BJ (cell line): ENCODE measurements around the gene PWP1. TPM values are rescaled to one million over a fixed set of nuclear protein-coding genes. Genes with fewer than 3 reads are reported as not detected.

Source experiments
- CTCF ChIA-PET: fragments of 350-600 bp; formaldehyde crosslinking; extraction: SDS; loops from one replicate; lab custom pipeline; 2021; ENCODE audit warnings: antibody characterized with exemption, inconsistent platforms; lab: Yijun Ruan, JAX
- POLR2A ChIA-PET: fragments of 300-600 bp; sonication (Branson Sonifier 250); formaldehyde crosslinking; extraction: SDS; loops from one replicate; lab custom pipeline; 2021; ENCODE audit warnings: antibody characterized with exemption; lab: Charles Lee
- DNase-seq: peaks from one replicate; pipeline ENCODE4 v3.0.0-alpha.2; 2011; ENCODE audit warnings: low read depth
- H3K27me3 ChIP-seq: 2 replicates; pipeline ENCODE4 v1.6.0; 2011; ENCODE audit warnings: low read length; ENCODE audit not compliant: control insufficient read depth, insufficient read depth
- H3K36me3 ChIP-seq: 2 replicates; pipeline ENCODE4 v1.5.1; 2011; ENCODE audit warnings: low read length; ENCODE audit not compliant: control insufficient read depth, insufficient read depth
- H3K4me3 ChIP-seq: 2 replicates; pipeline ENCODE4 v1.5.1; 2011; ENCODE audit warnings: low read depth, mild to moderate bottlenecking, control low read depth, low read length
- polyA plus RNA-seq: library from polyadenylated mRNA; depleted of rRNA; stranded (reverse); fragments of >200 nt; gene quantifications from 2 replicates; pipeline ENCODE4 v1.2.3, GENCODE V29; 2011
- TF ChIP-seq, protein P1 (sequence below): IDR thresholded peaks from 2 replicates; pipeline ENCODE4 v1.5.1; 2011; ENCODE audit warnings: low read depth, mild to moderate bottlenecking, control low read depth, inconsistent platforms, low read length, moderate library complexity; ENCODE audit not compliant: insufficient read depth

Gene PWP1
- polyA plus RNA-seq, 1 experiment = 53.4 TPM

DNA sequence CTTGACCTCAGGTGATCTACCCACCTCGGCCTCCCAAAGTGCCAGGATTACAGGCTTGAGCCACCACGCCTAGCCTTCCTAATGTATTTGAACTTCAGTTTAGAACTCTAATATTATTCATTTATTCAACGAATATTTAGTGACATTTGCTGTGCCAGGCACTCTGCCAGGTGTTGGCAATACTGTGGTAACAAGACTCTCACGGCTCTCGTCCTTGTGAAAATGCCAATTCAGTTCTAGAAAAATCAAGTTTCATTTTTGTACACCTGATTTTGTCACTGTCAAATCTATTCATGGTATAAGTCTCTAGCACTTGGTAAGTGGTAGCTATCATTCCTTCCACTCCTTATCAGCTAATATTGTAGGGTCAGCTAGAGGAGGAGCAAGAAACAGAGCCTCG is 6.3 kb upstream of the PWP1 start:
- ChIA-PET POLR2A (no interaction called here), CTCF (interaction anchor here (1.2 to 4.0 kb wide), 4 partner anchors 8 to 833 kb away, joined by 3 to 27 read pairs (median 16); no protein-coding TSS in a partner anchor)
- Histone ChIP-seq H3K36me3 (no peaks in the 10 kb centered on the region), H3K27me3 (peaks cover 7% of the 10 kb centered on the region), H3K4me3 (no peak overlapping the region)
- TF ChIP-seq, protein P1, sequence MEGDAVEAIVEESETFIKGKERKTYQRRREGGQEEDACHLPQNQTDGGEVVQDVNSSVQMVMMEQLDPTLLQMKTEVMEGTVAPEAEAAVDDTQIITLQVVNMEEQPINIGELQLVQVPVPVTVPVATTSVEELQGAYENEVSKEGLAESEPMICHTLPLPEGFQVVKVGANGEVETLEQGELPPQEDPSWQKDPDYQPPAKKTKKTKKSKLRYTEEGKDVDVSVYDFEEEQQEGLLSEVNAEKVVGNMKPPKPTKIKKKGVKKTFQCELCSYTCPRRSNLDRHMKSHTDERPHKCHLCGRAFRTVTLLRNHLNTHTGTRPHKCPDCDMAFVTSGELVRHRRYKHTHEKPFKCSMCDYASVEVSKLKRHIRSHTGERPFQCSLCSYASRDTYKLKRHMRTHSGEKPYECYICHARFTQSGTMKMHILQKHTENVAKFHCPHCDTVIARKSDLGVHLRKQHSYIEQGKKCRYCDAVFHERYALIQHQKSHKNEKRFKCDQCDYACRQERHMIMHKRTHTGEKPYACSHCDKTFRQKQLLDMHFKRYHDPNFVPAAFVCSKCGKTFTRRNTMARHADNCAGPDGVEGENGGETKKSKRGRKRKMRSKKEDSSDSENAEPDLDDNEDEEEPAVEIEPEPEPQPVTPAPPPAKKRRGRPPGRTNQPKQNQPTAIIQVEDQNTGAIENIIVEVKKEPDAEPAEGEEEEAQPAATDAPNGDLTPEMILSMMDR = no peak
- DNase-seq = no peak

DNA sequence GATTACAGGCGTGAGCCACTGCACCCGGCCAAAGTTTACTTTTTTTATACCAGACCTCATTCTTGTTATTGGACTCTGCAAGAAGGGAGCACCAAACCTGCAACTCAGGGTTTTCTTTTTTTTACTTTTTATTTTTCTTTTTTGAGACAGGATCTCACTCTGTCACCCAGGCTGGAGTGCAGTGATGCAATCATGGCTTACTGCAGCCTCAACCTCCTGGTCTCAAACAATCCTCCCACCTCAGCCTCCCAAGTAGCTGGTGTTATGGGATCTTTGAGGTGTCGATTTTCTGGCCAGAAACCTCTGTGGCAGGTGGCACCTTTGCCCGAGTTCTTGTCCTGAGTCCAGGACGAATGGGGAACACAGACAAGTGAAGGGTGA is 4.2 kb upstream of the PWP1 start:
- no peak for DNase-seq
- CTCF ChIA-PET = interaction anchor here (0.7 to 4.0 kb wide), 3 partner anchors 10 to 301 kb away, joined by 3 to 27 read pairs (median 21); no protein-coding TSS in a partner anchor
- TF ChIP-seq, protein P1 = no peak

DNA sequence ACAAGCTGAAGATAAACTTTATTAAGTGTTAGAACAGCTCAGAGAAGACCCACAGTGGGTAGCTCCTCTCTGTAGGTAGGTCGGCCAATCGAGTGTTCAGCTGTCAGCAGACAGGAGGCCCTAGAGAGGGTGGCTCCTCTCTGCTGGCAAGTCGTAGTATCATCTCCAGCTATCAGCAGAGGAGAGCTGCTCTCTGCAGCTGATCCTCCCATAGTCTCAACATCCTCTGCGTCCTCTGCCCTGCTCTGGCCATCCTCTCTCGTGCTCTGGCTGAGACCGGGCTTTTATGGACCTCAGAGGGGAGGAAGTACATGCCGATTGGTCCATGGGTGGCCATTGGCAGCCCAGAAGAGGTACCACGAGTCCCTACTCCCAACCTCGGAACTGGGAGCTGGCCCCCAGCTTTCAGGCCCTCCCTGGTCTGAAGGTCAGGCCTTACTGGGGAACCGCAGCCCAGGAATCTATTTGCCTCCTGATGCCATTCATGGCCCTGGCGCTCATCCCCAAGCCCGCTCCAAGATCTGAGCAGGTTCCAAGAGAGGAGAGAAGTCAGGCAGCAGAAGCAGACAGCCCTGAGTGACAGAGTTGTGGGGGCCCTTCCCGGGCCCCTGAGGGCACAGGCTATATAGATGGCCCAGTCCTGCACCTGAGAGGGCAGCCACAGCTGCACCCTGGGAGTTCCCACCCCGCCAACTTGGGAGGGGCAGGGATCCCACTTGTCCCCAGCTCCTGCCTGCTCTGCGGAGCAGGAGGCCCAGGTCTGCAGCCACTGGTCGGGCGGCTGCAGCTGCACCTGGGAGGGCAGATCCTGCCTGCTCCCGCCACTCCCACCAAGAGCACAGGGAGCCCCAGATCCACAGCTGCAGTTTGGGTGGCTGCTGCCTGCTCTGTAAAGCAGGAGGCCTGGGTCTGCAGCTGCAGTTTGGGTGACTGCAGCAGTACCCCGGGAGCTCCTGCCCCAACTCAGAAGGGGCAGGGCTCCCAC is 3.5 kb upstream of the PWP1 start:
- peaks cover 5% of the 10 kb centered on the region for H3K27me3 ChIP-seq
- ChIA-PET CTCF (interaction anchor here (0.7 to 4.0 kb wide), 3 partner anchors 10 to 302 kb away, joined by 3 to 27 read pairs (median 21); no protein-coding TSS in a partner anchor), POLR2A (no interaction called here)
- H3K36me3 ChIP-seq = no peaks in the 10 kb centered on the region
- TF ChIP-seq, protein P1 = no peak
- no peak overlapping the region for H3K4me3 ChIP-seq
- no peak for DNase-seq

More for the DNA sequence above, 4.2 kb upstream of the PWP1 start:
- no peaks in the 10 kb centered on the region for H3K36me3 ChIP-seq
- peaks cover 7% of the 10 kb centered on the region for H3K27me3 ChIP-seq
- no peak overlapping the region for H3K4me3 ChIP-seq
- POLR2A ChIA-PET = no interaction called here

DNA sequence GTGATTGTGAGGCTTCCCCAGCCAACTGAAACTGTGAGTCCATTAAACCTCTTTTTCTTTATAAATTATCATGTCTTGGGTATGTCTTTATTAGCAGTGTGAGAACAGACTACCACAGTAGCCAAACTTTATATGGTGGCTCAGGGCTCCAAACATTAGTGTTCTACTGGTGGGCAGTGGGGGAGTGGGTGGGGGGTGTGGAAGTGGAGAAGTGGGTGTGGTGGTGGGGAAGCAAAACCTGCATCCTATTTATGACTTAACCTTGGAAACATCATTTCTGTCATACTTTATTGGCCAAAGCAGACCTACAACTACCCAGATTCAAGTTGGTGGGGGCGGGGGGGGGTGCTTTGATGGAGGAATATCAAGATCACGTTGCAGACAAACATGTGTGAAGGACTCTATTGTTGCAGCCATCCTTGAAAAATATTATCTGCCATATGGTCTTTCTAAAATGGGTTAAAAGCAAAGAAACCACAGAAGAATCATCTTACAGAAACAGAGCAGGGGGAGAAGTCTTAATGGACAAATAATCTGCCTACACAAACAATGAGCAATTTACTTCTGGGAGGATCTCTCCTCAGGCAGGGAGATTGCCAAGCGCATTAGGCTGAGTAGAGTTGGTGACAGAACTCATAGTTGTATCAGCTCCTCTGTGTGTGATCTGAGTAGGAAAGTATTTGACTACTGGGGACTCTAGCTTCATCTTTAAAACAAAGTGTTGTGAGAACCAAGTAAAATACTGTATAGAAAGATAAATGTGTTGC is 1.4 kb upstream of the PWP1 start:
- TF ChIP-seq, protein P1 = no peak
- POLR2A ChIA-PET = no interaction called here
- H3K4me3 ChIP-seq = no peak overlapping the region

More for the DNA sequence above, 1.4 kb upstream of the PWP1 start:
- peaks cover 4% of the 10 kb centered on the region for H3K36me3 ChIP-seq
- no peaks in the 10 kb centered on the region; the same call in 1 of the 2 replicates for H3K27me3 ChIP-seq
- CTCF ChIA-PET = interaction anchor here (1.3 to 2.0 kb wide), 4 partner anchors 8 to 202 kb away, joined by 4 to 8 read pairs (median 6); no protein-coding TSS in a partner anchor
- DNase-seq = peak; percentile 2
